NCI-H2029 treated with DMSO at 0.1 percent for 48 hours (cell line): ENCODE measurements around the gene ZNF213.

Experiments
- DNase-seq: peaks from one replicate; lab custom pipeline; 2025; lab: John Stamatoyannopoulos, UW

The ZNF213 gene

GRCh38 chr16:3101018-3101840 lies 33.6 kb upstream of the ZNF213 start:
- no peak for DNase-seq

GRCh38 chr16:3101841-3102470 lies 32.9 kb upstream of the ZNF213 start:
- no peak for DNase-seq

- DNase-seq: peak; percentile 46
Observed at GRCh38 chr16:3106205-3106928, 28.5 kb upstream of the ZNF213 start.

GRCh38 chr16:3112058-3112880 lies 22.6 kb upstream of the ZNF213 start, which contains the start of gene ZNF205:
Gene ZNF205 (plus strand): TSS chr16:3112586. CDS start chr16:3113431, 845 bp downstream.
- peak; percentile 31 for DNase-seq

GRCh38 chr16:3112881-3113574 lies 21.8 kb upstream of the ZNF213 start:
- DNase-seq: no peak

- DNase-seq: no peak
Observed at GRCh38 chr16:3113765-3114479, 20.9 kb upstream of the ZNF213 start.

- no peak for DNase-seq
Observed at GRCh38 chr16:3115003-3115402, 19.8 kb upstream of the ZNF213 start.

GRCh38 chr16:3115561-3115960 lies 19.3 kb upstream of the ZNF213 start:
- DNase-seq: no peak

GRCh38 chr16:3118204-3118790 lies 16.5 kb upstream of the ZNF213 start:
- DNase-seq: no peak

GRCh38 chr16:3118846-3119245 lies 16.0 kb upstream of the ZNF213 start:
- DNase-seq: no peak

GRCh38 chr16:3119286-3119685 lies 15.5 kb upstream of the ZNF213 start:
- DNase-seq: no peak

- no peak for DNase-seq
Observed at GRCh38 chr16:3119701-3120408, 15.0 kb upstream of the ZNF213 start.

- no peak for DNase-seq
Observed at GRCh38 chr16:3120435-3120834, 14.4 kb upstream of the ZNF213 start.

- peak; percentile 56 for DNase-seq
Observed at GRCh38 chr16:3121851-3122467, 12.9 kb upstream of the ZNF213 start.

GRCh38 chr16:3122926-3123570 lies 11.8 kb upstream of the ZNF213 start:
- DNase-seq: no peak

- DNase-seq: peak; percentile 79
Observed at GRCh38 chr16:3123986-3124886, 10.6 kb upstream of the ZNF213 start.

GRCh38 chr16:3127745-3128144 lies 7.1 kb upstream of the ZNF213 start:
- DNase-seq: no peak
